GM13977 (cell line): ENCODE measurements around the gene AP5Z1.
A peak's percentile ranks its signal among the peaks of the same experiment; 100 is the strongest.

Source experiments
- DNase-seq: peaks from one replicate; pipeline ENCODE4 v3.0.0; 2012; ENCODE audit warnings: low spot score
- in situ Hi-C: fragments of 300-500 bp; cut with MboI; formaldehyde crosslinking; loops from one replicate; pipeline ENCODE4 v1.12.0; 2022; ENCODE audit warnings: low sequenced_read_pairs, low pct_unique_long_range_greater_than_20kb, mixed read lengths, inconsistent platforms; ENCODE audit not compliant: unreplicated experiment
- TF ChIP-seq, protein P1 (sequence below): IDR thresholded peaks from 2 replicates; pipeline ENCODE4 v1.5.1; 2012; ENCODE audit warnings: mild to moderate bottlenecking, control low read depth; ENCODE audit not compliant: insufficient read depth; ENCODE audit errors: extremely low read depth, missing control alignments

The AP5Z1 gene

DNA sequence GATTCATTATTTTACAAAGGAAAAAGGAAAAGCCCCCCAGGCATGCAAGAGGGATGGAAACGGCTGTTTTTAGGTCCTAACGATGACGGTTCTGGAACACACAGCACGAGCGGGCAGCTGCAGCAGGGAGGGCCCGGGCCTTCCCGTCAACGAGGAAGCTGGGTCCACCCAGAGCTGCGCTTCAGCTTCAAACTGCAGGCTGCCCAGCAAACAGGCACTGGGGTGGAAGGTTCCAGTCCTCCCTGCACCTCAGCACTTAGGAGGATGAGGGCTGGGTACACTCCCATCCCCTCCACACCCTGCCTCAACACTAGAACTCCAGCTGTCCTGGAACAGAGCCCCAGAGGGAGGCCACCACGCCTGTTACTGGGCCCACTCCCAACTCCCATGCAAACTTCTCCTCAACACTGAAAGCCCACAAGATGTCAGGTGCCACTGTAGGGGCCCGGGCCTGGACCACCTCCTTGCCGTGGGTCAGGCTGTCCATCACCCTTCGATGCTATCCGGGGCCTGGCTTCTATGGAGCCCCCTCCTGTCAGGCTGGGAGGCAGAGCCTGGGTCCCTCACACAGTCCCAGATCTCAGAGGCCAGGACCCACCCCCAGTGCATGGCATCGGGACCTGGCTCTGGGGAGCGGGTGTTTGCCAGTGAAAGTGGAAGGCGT is 53.4 kb downstream of the AP5Z1 start:
- TF ChIP-seq, protein P1, sequence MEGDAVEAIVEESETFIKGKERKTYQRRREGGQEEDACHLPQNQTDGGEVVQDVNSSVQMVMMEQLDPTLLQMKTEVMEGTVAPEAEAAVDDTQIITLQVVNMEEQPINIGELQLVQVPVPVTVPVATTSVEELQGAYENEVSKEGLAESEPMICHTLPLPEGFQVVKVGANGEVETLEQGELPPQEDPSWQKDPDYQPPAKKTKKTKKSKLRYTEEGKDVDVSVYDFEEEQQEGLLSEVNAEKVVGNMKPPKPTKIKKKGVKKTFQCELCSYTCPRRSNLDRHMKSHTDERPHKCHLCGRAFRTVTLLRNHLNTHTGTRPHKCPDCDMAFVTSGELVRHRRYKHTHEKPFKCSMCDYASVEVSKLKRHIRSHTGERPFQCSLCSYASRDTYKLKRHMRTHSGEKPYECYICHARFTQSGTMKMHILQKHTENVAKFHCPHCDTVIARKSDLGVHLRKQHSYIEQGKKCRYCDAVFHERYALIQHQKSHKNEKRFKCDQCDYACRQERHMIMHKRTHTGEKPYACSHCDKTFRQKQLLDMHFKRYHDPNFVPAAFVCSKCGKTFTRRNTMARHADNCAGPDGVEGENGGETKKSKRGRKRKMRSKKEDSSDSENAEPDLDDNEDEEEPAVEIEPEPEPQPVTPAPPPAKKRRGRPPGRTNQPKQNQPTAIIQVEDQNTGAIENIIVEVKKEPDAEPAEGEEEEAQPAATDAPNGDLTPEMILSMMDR: no peak
- in situ Hi-C loops: loop anchor here (25.0 kb wide), 1 partner anchor 258 kb away; no protein-coding TSS in a partner anchor
- DNase-seq: no peak

DNA sequence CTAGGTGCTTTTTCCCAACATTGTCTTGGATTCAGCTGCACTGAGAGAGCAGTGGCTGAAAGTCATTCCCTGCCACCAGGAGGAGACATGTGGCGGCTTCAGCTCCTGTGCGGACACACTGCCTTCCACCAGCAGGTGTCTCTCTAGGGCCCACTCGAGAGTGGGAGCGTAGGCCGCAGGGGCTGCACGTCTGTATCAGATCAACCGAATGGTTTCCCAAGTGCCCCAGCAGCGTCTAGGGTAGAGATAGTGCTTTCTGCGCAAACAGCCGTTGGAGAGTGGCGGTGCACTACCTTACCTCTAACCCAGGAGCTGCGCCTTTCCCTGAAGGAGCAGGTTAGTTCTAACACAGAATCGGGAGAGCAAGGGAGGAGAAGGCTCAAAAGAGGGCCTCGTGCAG is 54.8 kb downstream of the AP5Z1 start:
- TF ChIP-seq, protein P1: peak; percentile 89
- in situ Hi-C loops: loop anchor here (25.0 kb wide), 1 partner anchor 257 kb away; no protein-coding TSS in a partner anchor
- DNase-seq: peak; percentile 75

DNA sequence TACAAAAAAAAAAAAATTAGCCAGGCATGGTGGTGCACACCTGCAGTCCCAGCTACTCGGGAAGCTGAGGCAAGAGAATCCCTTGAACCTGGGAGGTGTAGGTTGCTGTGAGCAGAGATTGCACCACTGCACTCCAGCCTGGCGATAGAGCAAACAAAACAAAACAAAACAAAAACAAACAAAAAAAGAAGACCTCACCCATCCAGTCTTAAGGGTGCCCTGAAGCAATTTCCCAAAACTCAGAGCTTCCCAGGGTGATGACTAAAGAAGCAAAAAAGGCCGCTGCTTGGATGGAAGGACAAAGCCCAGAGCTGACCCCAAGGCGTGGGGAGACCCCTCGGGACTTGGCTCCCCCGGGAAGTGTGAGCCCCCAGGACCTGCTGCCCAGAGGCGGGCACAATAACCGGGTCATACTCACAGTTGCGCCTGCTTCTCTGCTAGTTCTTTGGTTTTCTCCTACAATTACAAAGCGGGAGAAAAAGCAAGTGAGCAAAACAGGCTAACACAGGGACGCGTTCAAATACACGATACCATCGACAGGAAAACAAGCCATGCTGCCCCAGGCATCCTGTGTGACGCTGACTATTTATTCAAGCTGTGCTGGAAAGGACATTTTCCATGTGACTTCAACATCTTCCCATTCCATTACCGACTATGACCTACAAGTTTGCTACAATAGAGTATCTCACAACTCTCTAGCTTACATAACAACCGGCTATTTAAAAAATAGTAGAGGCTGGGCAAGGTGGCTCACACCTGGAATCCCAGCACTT is 56.5 kb downstream of the AP5Z1 start:
- DNase-seq: no peak
- in situ Hi-C loops: loop anchor here (25.0 kb wide), 1 partner anchor 255 kb away; no protein-coding TSS in a partner anchor
- TF ChIP-seq, protein P1: no peak

DNA sequence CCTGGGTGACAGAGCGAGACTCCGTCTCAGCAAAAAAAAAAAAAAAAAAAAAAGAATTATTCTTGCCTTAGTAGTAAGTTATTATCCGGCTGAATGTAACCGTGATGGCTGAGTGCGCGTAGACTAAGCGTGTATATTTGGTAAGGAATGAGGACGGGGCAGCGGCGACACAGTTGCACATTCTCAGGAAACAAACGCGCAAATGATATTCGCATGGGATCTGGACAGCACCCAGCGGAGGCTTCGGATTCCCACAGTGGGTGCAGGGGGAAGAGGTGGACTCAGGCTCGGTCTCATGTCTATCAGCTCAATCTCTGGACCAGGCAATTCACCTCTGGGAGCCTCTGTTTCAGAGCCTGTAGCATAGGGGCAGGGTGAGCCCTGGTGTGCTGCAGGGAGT is 57.3 kb downstream of the AP5Z1 start:
- in situ Hi-C loops: loop anchor here (25.0 kb wide), 1 partner anchor 255 kb away; no protein-coding TSS in a partner anchor
- DNase-seq: no peak
- TF ChIP-seq, protein P1: no peak

DNA sequence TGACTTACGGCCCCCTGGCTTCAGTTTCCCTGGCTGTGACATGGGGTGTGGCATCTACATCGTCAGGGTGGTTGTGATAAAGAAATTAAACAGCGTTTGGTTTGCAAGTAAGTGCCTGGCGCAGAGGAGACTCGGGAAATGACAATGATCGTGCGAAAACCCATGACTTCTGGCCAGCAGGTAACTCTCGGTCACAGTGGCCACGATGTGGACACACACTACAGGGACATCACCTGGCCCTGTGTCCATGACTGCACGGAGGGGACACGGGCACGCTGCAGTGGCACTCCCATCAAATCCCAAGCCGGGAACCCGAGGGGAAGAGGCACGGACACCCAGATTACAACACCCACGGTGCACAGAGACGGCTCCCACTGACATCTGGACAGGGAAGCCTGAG is 57.8 kb downstream of the AP5Z1 start:
- TF ChIP-seq, protein P1: no peak
- no peak for DNase-seq
- in situ Hi-C loops: loop anchor here (25.0 kb wide), 1 partner anchor 254 kb away; no protein-coding TSS in a partner anchor

DNA sequence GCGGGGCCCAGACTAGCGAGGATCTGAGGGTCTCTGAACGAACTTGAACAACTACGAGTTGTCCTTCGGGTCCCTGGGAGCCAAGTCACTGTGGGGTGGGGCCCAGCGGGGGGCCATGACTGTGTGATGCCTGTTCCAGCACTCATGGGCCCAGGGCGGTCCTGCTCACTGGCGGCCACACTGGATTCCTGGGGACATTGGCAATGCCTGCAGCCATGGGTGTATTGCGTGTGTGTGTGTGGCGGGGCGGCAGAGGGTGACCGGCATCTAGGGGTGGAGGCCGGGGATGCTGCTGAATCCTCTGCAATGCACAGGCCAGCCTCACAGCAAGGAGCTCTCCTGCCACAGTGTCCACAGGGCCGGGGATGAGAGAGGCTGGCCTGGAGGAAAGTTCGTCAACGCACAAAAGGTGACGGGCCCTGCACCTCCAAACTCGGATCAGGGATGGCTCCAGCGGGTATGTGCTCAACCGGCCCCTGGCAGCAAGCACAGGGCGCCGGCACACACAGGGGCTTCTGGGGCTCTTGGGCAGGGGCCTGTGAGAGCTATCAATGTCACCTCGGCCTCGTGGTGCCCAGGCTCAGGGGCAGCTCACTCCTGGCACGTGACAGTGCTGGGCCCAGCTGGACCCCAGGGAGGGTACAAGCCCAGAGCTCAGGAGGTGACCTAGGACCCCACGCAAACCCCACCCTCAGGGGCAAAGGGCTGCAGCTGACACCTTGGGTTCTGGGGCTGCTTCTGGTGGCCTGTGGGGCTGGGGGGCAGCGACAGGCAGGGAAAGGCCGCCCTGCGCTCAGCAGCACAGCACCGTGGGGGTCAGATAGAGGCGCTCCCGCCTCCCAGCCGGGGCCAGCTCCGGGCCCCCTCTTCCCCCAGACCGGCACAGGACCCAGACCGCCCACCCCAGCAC is 58.5 kb downstream of the AP5Z1 start:
- TF ChIP-seq, protein P1: no peak
- in situ Hi-C loops: loop anchor here (25.0 kb wide), 1 partner anchor 253 kb away; no protein-coding TSS in a partner anchor
- DNase-seq: no peak
